AML-193 (cell line): Measurements from ENCODE around the gene TNRC18.
"Not testable (repeated sequence)": the region's sequence is repeated elsewhere in the genome, so short reads cannot be mapped to it uniquely, and the experiment has no call there.

Experiments
- DNase-seq, 2 experiments: peaks; one replicate each; lab custom pipeline; 2025; lab: John Stamatoyannopoulos, UW

TNRC18 gene

GRCh38 chr7:5315761-5316160, 107.9 kb downstream of the TNRC18 start:
- no peak for DNase-seq

- no peak for DNase-seq
Measured at GRCh38 chr7:5314864-5315263, 108.8 kb downstream of the TNRC18 start.

- not testable (repeated sequence) for DNase-seq
Measured at GRCh38 chr7:5313076-5313885, 110.4 kb downstream of the TNRC18 start.

GRCh38 chr7:5312276-5313070, 111.2 kb downstream of the TNRC18 start:
- DNase-seq, result not testable (repeated sequence)

- no peak for DNase-seq
Measured at GRCh38 chr7:5310822-5311405, 112.7 kb downstream of the TNRC18 start.

GRCh38 chr7:5309146-5309545, 114.5 kb downstream of the TNRC18 start:
- DNase-seq, result no peak

- DNase-seq, result not testable (repeated sequence)
Measured at GRCh38 chr7:5307221-5308142, 116.2 kb downstream of the TNRC18 start.

GRCh38 chr7:5305050-5305449, 118.6 kb downstream of the TNRC18 start:
- DNase-seq, result not testable (repeated sequence)

- no peak for DNase-seq
Measured at GRCh38 chr7:5303591-5304505, 119.8 kb downstream of the TNRC18 start.

GRCh38 chr7:5303061-5303460, 120.6 kb downstream of the TNRC18 start:
- no peak for DNase-seq

- no peak for DNase-seq
Measured at GRCh38 chr7:5302577-5302976, 121.1 kb downstream of the TNRC18 start.

GRCh38 chr7:5300366-5300765, 123.3 kb downstream of the TNRC18 start:
- DNase-seq, result no peak

GRCh38 chr7:5296611-5297226, 126.9 kb downstream of the TNRC18 start:
- DNase-seq, result no peak

- DNase-seq, result no peak
Measured at GRCh38 chr7:5296015-5296610, 127.5 kb downstream of the TNRC18 start.

- DNase-seq, result no peak
Measured at GRCh38 chr7:5295039-5296014, 128.3 kb downstream of the TNRC18 start.

- no peak for DNase-seq
Measured at GRCh38 chr7:5294169-5294987, 129.3 kb downstream of the TNRC18 start.

GRCh38 chr7:5291711-5292335, 131.8 kb downstream of the TNRC18 start:
- not testable (repeated sequence) for DNase-seq
